ENCODE results near the gene ROPN1. TPM values are rescaled to one million over a fixed set of nuclear protein-coding genes. Genes with fewer than 3 reads are reported as not detected.

ROPN1 gene
- total RNA-seq, 6 donors from 2014 or later: not detected

GRCh38 chr3:123941121-123941520 lies 50.8 kb downstream of the ROPN1 start:
- ATAC-seq (ENCODE audit: low FRiP score in 2 of 2): no peak

GRCh38 chr3:123939706-123940105 lies 52.2 kb downstream of the ROPN1 start:
- no peaks in the 10 kb centered on the region for H3K9me3 ChIP-seq
- 89 to 93% methylated on average over 2 of the region's 2 CpGs for WGBS, 2 donors
- no peaks in the 10 kb centered on the region for H3K4me1 ChIP-seq
- TF ChIP-seq POLR2AphosphoS5 (IDR thresholded peaks at IDR 0.05): no peak
- no peak for TF ChIP-seq EP300 (IDR thresholded peaks at IDR 0.05)
- no peak for TF ChIP-seq POLR2A (IDR thresholded peaks at IDR 0.05)
- TF ChIP-seq, protein P1, sequence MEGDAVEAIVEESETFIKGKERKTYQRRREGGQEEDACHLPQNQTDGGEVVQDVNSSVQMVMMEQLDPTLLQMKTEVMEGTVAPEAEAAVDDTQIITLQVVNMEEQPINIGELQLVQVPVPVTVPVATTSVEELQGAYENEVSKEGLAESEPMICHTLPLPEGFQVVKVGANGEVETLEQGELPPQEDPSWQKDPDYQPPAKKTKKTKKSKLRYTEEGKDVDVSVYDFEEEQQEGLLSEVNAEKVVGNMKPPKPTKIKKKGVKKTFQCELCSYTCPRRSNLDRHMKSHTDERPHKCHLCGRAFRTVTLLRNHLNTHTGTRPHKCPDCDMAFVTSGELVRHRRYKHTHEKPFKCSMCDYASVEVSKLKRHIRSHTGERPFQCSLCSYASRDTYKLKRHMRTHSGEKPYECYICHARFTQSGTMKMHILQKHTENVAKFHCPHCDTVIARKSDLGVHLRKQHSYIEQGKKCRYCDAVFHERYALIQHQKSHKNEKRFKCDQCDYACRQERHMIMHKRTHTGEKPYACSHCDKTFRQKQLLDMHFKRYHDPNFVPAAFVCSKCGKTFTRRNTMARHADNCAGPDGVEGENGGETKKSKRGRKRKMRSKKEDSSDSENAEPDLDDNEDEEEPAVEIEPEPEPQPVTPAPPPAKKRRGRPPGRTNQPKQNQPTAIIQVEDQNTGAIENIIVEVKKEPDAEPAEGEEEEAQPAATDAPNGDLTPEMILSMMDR (IDR thresholded peaks at IDR 0.05): no peak
- H3K4me3 ChIP-seq: no peak overlapping the region
- ATAC-seq (ENCODE audit: low FRiP score in 2 of 2) (no peak), DNase-seq (no peak)
- no peaks in the 10 kb centered on the region for H3K27me3 ChIP-seq
- no peak overlapping the region for H3K27ac ChIP-seq
- H3K36me3 ChIP-seq: peaks cover 0 to 23% (median 12%) of the 10 kb centered on the region in 4 donors

More at GRCh38 chr3:123941121-123941520, 50.8 kb downstream of the ROPN1 start:
- H3K27me3 ChIP-seq: no peaks in the 10 kb centered on the region
- no peak overlapping the region for H3K4me3 ChIP-seq
- no peaks in the 10 kb centered on the region for H3K4me1 ChIP-seq
- TF ChIP-seq POLR2AphosphoS5 (IDR thresholded peaks at IDR 0.05): no peak
- TF ChIP-seq, protein P1 (IDR thresholded peaks at IDR 0.05): peak in 2 of 6 experiments; percentile 6 to 11
- no peak for TF ChIP-seq EP300 (IDR thresholded peaks at IDR 0.05)
- WGBS, 2 donors: 65 to 71% methylated on average over 2 of the region's 2 CpGs
- no peaks in the 10 kb centered on the region for H3K9me3 ChIP-seq
- peaks cover 0 to 23% (median 12%) of the 10 kb centered on the region in 4 donors for H3K36me3 ChIP-seq
- H3K27ac ChIP-seq: no peak overlapping the region
- DNase-seq: no peak

- no peak for DNase-seq
- peaks cover 0 to 13% (median 2%) of the 10 kb centered on the region in 4 donors for H3K36me3 ChIP-seq
- no peak for TF ChIP-seq POLR2AphosphoS5 (IDR thresholded peaks at IDR 0.05)
- no peak for TF ChIP-seq EP300 (IDR thresholded peaks at IDR 0.05)
- no peak for TF ChIP-seq POLR2A (IDR thresholded peaks at IDR 0.05)
- TF ChIP-seq, protein P1 (IDR thresholded peaks at IDR 0.05): no peak
- WGBS, 2 donors: 60 to 80% methylated on average over 2 of the region's 2 CpGs
- no peak overlapping the region for H3K27ac ChIP-seq
- ATAC-seq (ENCODE audit: low FRiP score in 2 of 2): no peak
- no peaks in the 10 kb centered on the region for H3K9me3 ChIP-seq
- H3K4me1 ChIP-seq: no peaks in the 10 kb centered on the region
- no peak overlapping the region for H3K4me3 ChIP-seq
- no peaks in the 10 kb centered on the region for H3K27me3 ChIP-seq
Measured at GRCh38 chr3:123936400-123936799, 55.5 kb downstream of the ROPN1 start.

GRCh38 chr3:123935830-123936229 lies 56.1 kb downstream of the ROPN1 start:
- no peaks in the 10 kb centered on the region for H3K4me1 ChIP-seq
- H3K27ac ChIP-seq: no peak overlapping the region
- no peaks in the 10 kb centered on the region for H3K27me3 ChIP-seq
- no peaks in the 10 kb centered on the region for H3K9me3 ChIP-seq
- DNase-seq: no peak
- no peak for ATAC-seq (ENCODE audit: low FRiP score in 2 of 2)
- H3K4me3 ChIP-seq: no peak overlapping the region
- TF ChIP-seq EP300 (IDR thresholded peaks at IDR 0.05) (no peak), POLR2A (IDR thresholded peaks at IDR 0.05) (no peak)
- TF ChIP-seq, protein P1 (IDR thresholded peaks at IDR 0.05): no peak
- peaks cover 0 to 16% (median 2%) of the 10 kb centered on the region in 4 donors for H3K36me3 ChIP-seq

GRCh38 chr3:123934250-123934649 lies 57.7 kb downstream of the ROPN1 start:
- Histone ChIP-seq H3K27me3 (no peaks in the 10 kb centered on the region), H3K27ac (no peak overlapping the region), H3K9me3 (no peaks in the 10 kb centered on the region), H3K36me3 (peaks cover 0 to 28% (median 2%) of the 10 kb centered on the region in 4 donors), H3K4me1 (no peaks in the 10 kb centered on the region), H3K4me3 (no peak overlapping the region)
- DNase-seq (no peak), ATAC-seq (ENCODE audit: low FRiP score in 2 of 2) (no peak)
- TF ChIP-seq, protein P1 (IDR thresholded peaks at IDR 0.05): no peak
- TF ChIP-seq EP300 (IDR thresholded peaks at IDR 0.05) (no peak), POLR2AphosphoS5 (IDR thresholded peaks at IDR 0.05) (no peak), POLR2A (IDR thresholded peaks at IDR 0.05) (no peak)
- 94% methylated on average over 2 of the region's 2 CpGs for WGBS, 2 donors

Data from upper lobe of left lung (tissue), 6 donors.